Stomach (tissue), 4 donors: ENCODE results near the gene TRIM41.

Experiments used
- CTCF ChIP-seq, 7 experiments: fragments of 450-650 bp in 4 of 7; fragments of 200-600 bp in 3 of 7; sonication (generic) in 3 of 7; IDR thresholded peaks; one replicate each; pipeline ENCODE4 v1.5.1; 2016 to 2019; ENCODE audit warnings: antibody characterized with exemption in 7 of 7, control low read depth in 2 of 7, mild to moderate bottlenecking in 1 of 7
- EP300 ChIP-seq: sonication (generic); formaldehyde crosslinking; IDR thresholded peaks from one replicate; pipeline ENCODE4 v1.6.1; 2017; ENCODE audit warnings: antibody characterized with exemption
- POLR2A ChIP-seq, 4 donors: fragments of 450-650 bp; IDR thresholded peaks; one replicate each; pipeline ENCODE4 v1.6.1; 2016; ENCODE audit warnings: antibody characterized with exemption in 4 of 4, control low read depth in 2 of 4, mild to moderate bottlenecking in 1 of 4, moderate library complexity in 1 of 4
- POLR2AphosphoS5 ChIP-seq, 3 donors: sonication (generic); formaldehyde crosslinking; IDR thresholded peaks; one replicate each; pipeline ENCODE4 v1.6.1; 2016; ENCODE audit warnings: antibody characterized with exemption in 3 of 3

DNA sequence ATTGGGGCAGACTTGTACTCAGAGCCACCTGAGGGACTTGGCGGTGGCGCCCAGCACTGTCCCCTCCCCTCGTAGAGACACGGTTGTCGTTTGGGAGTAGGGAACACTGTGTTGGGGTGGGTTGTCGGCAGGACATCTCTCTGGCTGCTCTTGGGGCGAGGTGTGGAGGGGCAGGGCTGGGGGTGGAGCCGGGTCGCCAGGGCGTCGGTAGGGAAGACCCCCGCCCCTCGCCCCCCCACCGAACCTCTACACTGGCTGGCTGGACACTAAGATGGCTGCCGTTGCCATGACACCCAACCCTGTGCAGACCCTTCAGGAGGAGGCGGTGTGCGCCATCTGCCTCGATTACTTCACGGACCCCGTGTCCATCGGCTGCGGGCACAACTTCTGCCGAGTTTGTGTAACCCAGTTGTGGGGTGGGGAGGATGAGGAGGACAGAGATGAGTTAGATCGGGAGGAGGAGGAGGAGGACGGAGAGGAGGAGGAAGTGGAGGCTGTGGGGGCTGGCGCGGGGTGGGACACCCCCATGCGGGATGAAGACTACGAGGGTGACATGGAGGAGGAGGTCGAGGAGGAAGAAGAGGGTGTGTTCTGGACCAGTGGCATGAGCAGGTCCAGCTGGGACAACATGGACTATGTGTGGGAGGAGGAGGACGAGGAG lies 778 bp downstream of the TRIM41 start:
- no peak for TF ChIP-seq CTCF (IDR thresholded peaks at IDR 0.05)
- no peak for TF ChIP-seq POLR2A (IDR thresholded peaks at IDR 0.05)
- no peak for TF ChIP-seq POLR2AphosphoS5 (IDR thresholded peaks at IDR 0.05)
- TF ChIP-seq EP300, result no peak
